ENCODE measurements around the gene TMEM8B.
A peak's percentile ranks its signal among the peaks of the same experiment; 100 is the strongest.
"Not testable (repeated sequence)": the region's sequence is repeated elsewhere in the genome, so short reads cannot be mapped to it uniquely, and the experiment has no call there.

Gene TMEM8B

DNA sequence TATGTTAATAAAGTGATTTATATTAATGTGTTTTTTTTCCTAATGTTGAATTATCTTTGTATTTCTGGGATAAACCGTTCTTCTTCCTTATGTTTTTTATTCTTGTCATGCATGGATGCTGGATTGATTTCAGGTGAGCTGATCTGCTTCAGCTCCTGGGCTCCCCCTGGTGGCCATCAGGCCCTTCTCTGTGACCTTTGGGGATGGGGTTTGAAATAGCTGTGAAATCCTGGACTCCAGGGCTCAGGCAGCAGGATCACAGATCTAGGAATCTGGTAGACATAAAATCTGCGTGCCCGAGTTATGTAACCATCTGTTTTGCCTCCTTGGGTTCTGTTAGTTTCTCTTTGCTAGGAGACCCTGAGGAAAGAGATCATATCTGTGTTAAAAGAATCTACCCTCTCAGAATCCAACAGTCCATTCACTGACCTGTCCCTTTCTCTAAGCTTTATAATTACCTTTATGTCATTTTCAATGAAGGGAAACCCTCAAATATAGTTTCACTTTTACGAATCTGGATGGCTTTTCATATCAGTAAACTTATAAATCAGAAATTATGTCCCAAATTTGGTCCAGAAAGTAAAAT is 53.3 kb downstream of the TMEM8B start:
- FAIRE-seq, result peak; percentile 94
- no peak for TF ChIP-seq POLR2A (IDR thresholded peaks at IDR 0.05; ENCODE audit: low read depth, low read length)
- no peak for DNase-seq (ENCODE audit: insufficient read length, low spot score)

- FAIRE-seq (no peak), DNase-seq (ENCODE audit: insufficient read length, low spot score) (no peak)
- TF ChIP-seq POLR2A (IDR thresholded peaks at IDR 0.05; ENCODE audit: low read depth, low read length), result no peak
Measured at GRCh38 chr9:35882996-35883395, 54.0 kb downstream of the TMEM8B start.

DNA sequence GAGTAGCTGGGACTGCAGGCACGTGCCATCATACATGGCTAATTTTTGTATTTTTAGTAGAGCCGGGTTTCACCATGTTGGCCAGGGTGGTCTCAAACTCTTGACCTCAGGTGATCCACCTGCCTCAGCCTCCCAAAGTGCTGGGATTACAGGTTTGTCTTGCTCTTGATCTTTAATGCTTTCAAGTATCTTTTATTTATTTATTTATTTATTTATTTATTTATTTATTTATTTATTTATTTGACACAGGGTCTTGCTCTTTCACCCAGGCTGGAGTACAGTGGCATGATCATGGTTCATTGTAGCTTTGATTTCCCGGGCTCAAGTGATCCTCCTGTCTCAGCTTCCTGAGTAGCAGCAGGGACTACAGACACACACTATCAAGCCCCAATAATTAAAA is 55.9 kb downstream of the TMEM8B start:
- DNase-seq (ENCODE audit: insufficient read length, low spot score); FAIRE-seq: not testable (repeated sequence)

DNA sequence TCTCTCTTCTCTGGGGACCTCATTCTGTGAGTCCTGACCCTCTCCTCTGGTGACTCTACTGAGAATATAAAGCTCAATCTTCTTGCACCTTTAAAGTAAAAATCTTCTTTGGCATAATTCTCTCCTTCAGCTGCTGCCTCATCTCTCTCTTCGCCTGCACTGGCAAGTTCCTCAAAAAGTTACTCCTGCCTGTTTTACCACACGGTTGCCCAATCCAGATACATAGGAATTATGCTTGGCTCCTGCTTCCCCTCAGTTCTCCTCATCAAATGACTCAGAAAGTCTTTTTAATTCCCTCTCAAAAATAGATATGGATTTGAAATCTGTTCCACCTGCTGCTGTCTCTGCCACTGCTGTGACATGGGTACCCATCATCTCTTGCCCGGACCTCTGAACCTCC is 62.6 kb downstream of the TMEM8B start:
- DNase-seq (ENCODE audit: insufficient read length, low spot score), result no peak
- FAIRE-seq, result no peak
- TF ChIP-seq POLR2A (IDR thresholded peaks at IDR 0.05; ENCODE audit: low read depth, low read length), result no peak

GRCh38 chr9:35892051-35892450 is 63.0 kb downstream of the TMEM8B start:
- FAIRE-seq (no peak), DNase-seq (ENCODE audit: insufficient read length, low spot score) (no peak)
- no peak for TF ChIP-seq POLR2A (IDR thresholded peaks at IDR 0.05; ENCODE audit: low read depth, low read length)

GRCh38 chr9:35896570-35896969 is 67.5 kb downstream of the TMEM8B start:
- DNase-seq (ENCODE audit: insufficient read length, low spot score), result no peak
- no peak for FAIRE-seq
- TF ChIP-seq POLR2A (IDR thresholded peaks at IDR 0.05; ENCODE audit: low read depth, low read length), result no peak

- not testable (repeated sequence) for FAIRE-seq
Measured at GRCh38 chr9:35897376-35898099, 68.5 kb downstream of the TMEM8B start.

DNA sequence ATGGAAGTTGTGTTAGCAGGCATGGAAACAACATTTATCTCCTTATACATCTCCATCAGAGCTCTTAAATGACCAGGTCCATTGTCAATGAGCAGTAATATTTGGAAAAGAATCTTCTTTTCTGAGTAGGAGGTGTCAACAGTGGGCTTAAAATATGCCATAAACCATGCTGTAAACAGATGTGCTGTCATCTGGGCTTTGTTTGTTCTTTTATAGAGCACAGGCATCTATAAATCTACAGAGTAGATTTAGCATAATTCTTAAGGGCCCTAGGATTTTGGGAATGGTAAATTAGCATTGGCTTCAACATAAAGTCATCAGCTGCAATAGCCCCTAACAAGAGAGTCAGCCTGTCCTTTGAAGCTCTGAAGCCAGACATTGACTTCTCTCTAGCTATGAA is 69.3 kb downstream of the TMEM8B start:
- FAIRE-seq (no peak), DNase-seq (ENCODE audit: insufficient read length, low spot score) (no peak)
- TF ChIP-seq POLR2A (IDR thresholded peaks at IDR 0.05; ENCODE audit: low read depth, low read length), result no peak

More at GRCh38 chr9:35897376-35898099, 68.5 kb downstream of the TMEM8B start:
- not testable (repeated sequence) for DNase-seq (ENCODE audit: insufficient read length, low spot score)

DNA sequence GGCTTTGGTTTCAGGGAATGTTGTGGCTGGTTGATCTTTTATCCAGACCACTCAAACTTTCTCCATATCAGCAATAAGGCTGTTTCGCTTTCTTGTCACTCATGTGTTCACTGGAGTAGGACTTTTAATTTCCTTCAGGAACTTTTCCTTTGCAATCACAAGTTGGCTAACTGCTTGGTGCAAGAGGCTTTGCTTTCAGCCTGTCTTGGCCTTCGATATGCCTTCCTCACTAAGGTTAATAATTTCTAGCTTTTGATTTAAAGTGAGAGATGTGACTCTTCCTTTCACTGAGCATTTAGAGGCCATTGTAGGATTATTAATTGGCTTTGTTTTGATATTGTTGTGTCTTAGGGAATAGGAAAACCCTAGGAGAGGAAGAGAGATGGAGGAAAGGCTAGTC is 70.0 kb downstream of the TMEM8B start:
- no peak for FAIRE-seq
- TF ChIP-seq POLR2A (IDR thresholded peaks at IDR 0.05; ENCODE audit: low read depth, low read length), result no peak
- DNase-seq (ENCODE audit: insufficient read length, low spot score), result no peak

DNA sequence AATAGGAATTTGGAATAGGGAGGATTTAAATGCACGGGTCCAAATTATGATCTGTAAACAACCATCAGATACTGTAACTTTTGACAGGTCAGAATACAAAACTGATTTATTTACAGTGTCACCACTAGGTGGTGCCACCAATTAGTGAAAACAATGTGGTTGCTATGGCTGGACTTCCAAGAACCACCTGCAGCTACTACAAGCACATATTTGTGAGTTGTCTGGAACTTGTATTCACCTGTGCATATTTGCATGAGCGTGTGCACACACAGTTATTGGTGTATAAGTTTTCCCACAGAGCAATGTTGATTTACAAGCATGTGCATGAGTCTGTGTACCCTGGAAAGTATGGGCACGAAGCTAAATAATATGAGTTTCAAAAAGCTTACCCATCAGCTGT is 74.0 kb downstream of the TMEM8B start:
- FAIRE-seq (peak; percentile 11), DNase-seq (ENCODE audit: insufficient read length, low spot score) (no peak)
- TF ChIP-seq POLR2A (IDR thresholded peaks at IDR 0.05; ENCODE audit: low read depth, low read length), result no peak

DNA sequence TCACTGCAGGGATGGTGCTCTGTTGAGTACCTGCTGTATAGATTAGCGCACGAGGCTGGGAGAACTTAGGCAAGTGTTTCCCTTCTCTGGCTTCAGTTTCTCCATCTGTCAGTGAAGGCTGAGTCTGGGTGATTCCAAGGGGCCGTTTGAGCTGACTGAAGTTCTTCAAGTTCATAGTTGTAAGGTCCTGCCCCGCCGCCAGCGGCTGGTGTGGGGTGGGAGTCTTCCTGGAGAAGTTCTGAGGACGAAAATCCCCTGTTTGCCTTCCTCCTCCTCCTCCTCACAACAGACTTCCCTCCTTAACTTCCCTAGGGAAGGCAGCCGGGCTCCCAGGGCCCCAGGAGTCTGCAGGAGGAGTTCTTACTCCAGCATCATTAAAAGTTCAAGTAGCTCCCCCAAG is 75.3 kb downstream of the TMEM8B start:
- DNase-seq (ENCODE audit: insufficient read length, low spot score), result no peak
- FAIRE-seq, result no peak
- TF ChIP-seq POLR2A (IDR thresholded peaks at IDR 0.05; ENCODE audit: low read depth, low read length), result no peak

- DNase-seq (ENCODE audit: insufficient read length, low spot score), result no peak
- no peak for FAIRE-seq
- no peak for TF ChIP-seq POLR2A (IDR thresholded peaks at IDR 0.05; ENCODE audit: low read depth, low read length)
Measured at GRCh38 chr9:35905051-35905781, 76.2 kb downstream of the TMEM8B start.

DNA sequence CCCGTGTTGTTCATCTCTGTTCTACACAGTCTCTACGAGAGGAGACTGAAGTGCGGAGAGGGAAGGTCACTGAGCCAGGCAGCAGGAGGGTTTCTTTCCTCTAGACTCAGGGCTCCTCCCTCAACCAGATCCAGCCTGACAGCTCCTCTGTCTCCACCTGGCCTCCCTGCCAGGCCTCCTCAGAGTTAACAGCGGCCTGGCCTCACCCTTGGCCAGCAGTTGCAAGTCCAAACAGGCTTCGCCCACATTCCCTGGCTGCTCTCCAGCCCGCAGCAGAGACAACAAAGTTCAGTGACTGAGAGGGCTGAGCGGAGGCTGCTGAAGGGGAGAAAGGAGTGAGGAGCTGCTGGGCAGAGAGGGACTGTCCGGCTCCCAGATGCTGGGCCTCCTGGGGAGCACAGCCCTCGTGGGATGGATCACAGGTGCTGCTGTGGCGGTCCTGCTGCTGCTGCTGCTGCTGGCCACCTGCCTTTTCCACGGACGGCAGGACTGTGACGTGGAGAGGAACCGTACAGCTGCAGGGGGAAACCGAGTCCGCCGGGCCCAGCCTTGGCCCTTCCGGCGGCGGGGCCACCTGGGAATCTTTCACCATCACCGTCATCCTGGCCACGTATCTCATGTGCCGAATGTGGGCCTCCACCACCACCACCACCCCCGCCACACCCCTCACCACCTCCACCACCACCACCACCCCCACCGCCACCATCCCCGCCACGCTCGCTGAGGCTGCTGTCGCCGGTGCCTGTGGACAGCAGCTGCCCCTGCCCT is 77.1 kb downstream of the TMEM8B start, which contains the start of gene HRCT1:
Gene HRCT1, plus strand, starts transcription at position 291 of the 768 bp plus-strand sequence. Its CDS starts 86 bp downstream, at position 377.
- peak; percentile 3 for TF ChIP-seq POLR2A (IDR thresholded peaks at IDR 0.05; ENCODE audit: low read depth, low read length)
- DNase-seq (ENCODE audit: insufficient read length, low spot score) (peak; percentile 60), FAIRE-seq (peak; percentile 36)
